HG03457 (cell line): ENCODE measurements around the gene B3GNT9.

Experiments
- ATAC-seq: cut with Tn5 transposase; IDR thresholded peaks from one replicate; pipeline ENCODE4 v1.9.1; 2021; ENCODE audit warnings: moderate number of reproducible peaks; ENCODE audit not compliant: unreplicated experiment

Gene B3GNT9

DNA sequence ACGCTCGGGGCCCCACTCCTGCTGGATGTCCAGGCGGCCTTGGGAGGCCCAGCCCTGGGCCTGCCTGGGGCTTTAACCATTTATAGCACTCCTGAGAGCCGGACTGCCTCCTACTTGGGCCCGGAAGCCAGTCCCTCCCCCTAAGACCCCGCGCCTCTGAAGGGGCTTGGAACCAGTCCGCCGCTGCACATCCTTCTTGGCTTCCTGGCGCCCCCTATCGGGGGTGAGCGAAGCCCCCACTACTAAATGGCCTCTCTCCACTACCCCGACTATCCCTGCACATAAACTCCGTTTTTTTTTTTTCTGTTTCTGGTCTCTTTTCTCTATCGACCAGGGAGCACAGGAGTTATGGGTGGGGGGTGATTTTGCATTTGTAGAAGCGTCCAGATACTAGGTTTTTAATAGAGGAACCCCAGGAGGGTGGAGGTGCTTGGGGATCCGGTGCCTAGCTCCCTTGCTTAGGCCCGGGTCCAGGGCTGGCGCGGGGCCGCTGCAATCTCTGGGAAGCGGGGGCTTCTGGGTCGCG is 18.9 kb upstream of the B3GNT9 start:
- no peak for ATAC-seq

DNA sequence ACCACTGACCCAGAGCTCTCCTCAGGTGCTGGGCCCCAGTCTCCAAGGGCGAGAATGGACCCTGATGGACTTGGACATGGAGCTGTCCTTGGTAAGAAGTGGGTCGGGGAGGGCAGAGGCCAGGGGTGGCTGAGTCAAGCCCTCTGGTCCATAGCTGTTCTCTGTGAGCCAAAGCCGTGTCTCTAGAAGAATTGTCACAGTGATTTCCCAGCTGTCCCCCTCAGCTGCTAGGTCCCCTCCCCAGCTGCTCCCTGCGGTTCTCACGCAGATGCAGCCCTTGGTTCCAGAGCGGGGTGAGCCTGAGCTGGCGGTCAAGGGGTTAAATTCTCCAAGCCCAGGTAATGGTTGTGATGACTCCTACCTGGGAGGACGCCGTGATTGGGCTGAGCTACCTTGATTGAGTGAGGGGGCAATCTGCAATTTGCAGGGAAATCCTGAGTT is 18.2 kb upstream of the B3GNT9 start:
- ATAC-seq = no peak

DNA sequence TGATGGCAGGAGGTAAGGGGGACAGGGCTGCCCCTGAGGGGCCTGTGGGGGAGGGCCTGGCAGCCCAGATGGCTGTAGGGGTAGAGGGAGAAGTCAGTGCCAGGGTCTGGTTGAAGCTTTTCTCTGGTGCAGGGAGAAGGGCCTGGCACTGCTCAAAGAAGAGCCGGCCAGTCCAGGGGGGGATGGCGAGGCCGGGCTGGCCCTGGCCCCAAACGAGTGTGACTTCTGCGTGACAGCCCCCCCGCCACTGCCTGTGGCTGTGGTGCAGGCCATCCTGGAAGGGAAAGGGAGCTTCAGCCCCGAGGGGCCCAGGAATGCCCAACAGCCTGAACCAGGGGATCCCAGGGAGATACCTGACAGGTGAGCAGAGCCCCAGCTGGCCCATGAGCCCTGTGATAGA is 16.8 kb upstream of the B3GNT9 start:
- no peak for ATAC-seq

DNA sequence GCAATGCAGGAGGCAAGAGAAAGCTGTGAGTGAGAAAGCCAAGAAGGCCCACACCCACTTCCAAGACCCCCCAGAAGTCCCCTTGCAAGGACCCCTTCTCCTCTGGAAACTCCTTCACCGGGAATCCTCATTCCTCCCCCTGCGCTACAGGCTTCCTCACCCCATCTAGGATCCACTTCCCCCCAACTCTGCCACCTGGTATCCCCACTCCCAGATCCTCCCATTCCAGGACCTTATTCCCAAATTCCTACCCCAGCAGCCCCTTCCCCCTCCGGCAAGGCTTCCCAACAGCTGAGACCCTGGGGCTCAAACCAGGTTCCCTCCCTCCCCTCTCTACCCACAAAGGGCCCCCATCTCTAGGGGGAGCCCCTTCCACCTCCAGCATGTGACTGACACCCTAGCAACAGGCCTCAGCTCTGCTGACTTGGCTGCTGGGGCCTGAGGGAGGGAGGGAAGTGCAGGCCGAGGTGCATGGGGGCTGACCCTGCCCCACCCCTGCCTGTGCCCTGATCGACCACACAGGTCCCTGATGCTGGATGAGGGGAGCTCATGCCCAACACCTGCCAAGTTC is 15.9 kb upstream of the B3GNT9 start:
- no peak for ATAC-seq

DNA sequence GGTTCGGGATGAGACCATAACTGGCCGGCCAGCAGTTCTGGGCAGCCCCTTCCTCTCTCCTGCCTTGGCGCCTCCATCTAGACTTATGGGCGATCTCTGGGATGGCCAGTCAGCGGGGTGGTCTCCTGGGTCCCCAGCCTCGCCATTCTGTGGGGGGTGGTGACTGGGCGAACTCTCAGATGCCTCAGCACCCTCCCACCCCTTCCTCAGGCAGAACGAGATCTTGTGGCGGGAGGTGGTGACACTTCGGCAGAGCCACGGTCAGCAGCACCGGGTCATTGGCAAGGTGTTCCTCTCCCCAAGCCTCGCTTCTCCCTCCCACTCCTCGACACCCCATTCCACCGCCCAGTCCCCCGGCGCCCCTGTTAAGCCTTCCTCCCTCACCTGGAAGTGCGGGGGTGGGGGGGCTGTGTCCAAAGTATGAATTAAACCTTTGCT is 15.3 kb upstream of the B3GNT9 start:
- ATAC-seq = no peak

DNA sequence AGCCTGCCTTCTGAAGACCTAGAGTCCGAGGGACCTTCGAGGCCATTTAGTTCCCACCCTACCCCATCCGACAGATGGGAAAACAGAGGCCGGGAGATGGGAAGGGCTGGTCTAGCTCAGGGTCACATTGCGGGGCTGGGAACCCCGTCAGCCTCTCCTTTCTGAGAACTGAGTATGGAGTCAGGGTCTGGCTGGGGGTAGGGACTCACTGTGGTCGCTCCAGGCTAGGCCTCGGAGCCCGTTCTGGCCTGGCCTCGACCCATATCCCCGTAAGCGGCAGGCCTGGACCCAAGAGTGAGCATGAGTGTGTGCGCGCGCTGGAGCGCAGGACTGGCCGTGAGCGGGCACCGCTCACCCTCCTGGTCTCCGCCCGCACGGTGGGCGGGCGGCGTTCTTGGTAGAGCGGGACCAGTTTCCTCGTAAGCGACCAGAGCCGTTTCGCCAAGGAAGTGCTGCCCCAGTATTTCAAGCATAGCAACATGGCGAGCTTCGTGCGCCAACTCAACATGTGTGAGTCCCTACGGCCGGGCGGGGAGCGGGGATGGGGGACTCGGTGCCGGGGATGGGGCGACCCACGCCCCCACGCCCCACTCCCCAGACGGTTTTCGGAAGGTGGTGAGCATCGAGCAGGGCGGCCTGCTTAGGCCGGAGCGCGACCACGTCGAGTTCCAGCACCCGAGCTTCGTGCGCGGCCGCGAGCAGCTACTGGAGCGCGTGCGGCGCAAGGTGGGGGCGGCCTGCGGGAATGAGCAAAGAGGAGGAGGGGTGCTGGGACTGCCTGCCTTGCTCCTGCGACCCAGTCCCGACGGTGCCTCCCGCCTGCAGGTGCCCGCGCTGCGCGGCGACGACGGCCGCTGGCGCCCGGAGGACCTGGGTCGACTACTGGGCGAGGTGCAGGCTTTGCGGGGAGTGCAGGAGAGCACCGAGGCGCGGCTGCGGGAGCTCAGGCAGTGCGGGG is 14.6 kb upstream of the B3GNT9 start:
- no peak for ATAC-seq

DNA sequence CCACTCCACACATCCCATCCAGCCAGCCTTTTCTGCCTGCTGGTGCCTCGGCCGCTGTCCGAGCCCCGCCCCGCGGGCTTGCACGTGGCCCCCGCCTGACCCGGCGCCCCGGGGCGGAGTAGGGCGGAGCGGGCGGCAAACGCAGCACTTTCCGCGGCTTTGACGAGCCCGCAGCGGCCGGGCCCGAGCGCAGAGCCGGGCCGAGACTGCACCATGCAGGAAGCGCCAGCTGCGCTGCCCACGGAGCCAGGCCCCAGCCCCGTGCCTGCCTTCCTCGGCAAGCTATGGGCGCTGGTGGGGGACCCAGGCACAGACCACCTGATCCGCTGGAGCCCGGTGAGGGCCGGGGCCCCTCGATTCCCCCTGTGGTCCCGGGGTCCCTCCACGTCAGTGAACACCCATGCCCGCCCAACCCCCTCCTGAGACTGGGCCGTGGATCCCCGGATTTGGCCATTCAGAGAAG is 13.8 kb upstream of the B3GNT9 start, which contains the start of gene HSF4:
Gene HSF4 (plus strand): TSS at position 147 of the 463 bp plus-strand sequence. CDS start 67 bp downstream, at position 214.
- ATAC-seq = no peak

DNA sequence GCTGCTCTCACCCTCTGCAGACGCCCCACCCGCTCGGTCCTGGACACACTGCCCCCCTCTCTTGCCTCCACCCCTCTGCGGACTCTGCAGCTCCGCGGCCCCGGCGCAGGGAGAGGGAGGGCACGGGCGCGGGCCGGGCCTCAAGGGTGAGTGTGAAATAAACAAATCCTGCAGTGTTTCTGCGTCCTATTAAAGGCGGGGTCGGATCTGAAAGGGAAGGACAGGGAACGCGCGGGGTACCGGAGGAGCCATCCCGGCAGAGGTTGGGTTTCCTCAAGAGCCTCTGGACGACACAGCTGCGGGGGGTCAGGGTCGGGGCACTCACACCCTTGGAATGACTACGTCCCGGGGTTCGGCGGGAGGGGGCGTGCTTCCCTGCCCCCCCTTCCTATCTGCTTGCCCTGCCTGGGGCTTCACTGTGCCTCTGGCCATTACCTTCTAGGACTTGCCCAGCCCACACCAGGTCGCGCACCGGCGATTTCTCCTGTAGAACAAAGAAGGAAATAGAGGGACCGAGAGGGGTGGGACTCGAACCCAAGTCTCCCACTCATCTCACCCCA is 13.3 kb upstream of the B3GNT9 start:
- no peak for ATAC-seq

DNA sequence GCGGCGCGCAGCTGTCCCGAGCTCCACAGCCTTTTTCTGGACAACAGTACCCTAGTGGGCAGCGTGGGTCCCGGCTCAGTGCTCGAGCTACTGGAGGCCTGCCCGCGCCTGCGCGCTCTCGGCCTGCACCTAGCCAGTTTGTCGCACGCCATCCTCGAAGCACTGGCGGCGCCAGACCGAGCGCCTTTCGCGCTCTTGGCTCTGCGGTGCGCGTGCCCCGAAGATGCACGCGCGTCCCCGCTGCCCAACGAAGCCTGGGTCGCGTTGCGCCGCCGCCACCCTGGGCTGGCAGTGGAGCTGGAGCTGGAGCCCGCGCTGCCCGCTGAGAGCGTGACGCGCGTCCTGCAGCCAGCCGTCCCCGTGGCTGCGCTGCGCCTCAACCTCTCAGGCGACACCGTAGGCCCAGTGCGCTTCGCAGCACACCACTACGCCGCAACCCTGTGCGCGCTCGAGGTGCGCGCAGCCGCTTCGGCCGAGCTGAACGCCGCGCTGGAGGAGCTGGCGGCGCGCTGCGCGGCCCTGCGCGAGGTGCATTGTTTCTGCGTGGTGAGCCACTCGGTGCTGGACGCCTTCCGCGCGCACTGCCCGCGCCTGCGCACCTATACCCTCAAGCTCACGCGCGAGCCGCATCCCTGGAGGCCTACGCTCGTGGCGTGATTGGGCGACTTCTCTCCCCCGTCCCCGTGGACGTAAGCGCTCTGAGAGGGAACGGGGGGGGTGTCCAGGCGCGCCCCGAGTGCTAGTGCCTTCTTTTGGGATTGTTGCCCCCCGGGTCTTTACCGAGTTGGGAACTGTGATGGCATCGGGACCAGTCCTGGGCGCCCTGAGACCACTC is 12.6 kb upstream of the B3GNT9 start:
- ATAC-seq = no peak

DNA sequence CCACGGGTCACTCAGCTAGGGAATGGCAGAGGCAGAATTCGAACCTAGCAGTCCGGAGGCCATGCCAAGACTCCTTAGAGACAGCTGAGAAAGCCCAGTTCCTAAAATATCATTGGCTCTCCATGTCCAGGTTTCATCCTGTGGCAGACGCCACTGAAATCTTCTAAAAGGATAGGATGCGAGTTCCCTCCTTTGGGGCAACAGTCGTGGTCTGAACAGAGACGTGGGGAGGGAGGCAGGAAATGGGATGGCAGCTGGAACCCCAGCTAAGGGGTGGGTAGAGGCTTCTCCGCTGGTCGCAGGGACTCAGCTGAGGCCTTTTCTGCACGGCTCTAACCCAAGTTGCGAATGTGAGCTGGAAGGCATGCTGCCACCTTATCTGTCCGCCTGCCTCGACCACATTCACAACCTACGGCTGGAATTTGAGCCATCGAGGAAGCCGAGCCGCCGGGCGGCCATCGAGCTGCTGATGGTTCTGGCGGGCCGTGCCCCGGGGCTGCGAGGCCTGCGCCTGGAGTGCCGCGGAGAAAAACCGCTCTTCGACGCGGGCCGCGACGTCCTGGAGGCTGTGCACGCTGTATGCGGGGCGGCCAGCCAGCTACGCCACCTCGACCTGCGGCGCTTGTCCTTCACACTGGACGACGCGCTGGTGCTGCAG is 11.8 kb upstream of the B3GNT9 start:
- no peak for ATAC-seq

DNA sequence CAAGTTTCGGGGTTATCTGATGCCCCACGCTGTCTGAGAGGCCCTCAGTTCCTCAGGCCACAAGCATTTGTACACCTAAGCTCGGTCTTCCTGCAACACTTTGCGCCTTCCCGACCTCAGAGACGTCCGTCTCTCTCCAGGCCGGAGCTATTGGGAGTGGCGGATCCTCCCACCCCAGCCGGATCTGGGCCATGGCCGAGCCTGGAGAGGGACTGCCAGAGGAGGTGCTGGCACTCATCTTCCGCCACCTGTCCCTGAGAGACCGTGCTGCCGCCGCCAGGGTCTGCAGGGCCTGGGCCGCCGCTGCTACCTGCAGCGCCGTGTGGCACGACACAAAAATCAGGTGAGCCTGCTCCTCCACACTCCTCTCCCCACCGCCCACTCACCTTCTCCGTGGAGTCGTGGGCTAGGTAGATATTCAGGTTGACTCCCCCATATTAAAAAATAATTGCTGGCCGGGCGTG is 10.8 kb upstream of the B3GNT9 start:
- ATAC-seq = no peak

DNA sequence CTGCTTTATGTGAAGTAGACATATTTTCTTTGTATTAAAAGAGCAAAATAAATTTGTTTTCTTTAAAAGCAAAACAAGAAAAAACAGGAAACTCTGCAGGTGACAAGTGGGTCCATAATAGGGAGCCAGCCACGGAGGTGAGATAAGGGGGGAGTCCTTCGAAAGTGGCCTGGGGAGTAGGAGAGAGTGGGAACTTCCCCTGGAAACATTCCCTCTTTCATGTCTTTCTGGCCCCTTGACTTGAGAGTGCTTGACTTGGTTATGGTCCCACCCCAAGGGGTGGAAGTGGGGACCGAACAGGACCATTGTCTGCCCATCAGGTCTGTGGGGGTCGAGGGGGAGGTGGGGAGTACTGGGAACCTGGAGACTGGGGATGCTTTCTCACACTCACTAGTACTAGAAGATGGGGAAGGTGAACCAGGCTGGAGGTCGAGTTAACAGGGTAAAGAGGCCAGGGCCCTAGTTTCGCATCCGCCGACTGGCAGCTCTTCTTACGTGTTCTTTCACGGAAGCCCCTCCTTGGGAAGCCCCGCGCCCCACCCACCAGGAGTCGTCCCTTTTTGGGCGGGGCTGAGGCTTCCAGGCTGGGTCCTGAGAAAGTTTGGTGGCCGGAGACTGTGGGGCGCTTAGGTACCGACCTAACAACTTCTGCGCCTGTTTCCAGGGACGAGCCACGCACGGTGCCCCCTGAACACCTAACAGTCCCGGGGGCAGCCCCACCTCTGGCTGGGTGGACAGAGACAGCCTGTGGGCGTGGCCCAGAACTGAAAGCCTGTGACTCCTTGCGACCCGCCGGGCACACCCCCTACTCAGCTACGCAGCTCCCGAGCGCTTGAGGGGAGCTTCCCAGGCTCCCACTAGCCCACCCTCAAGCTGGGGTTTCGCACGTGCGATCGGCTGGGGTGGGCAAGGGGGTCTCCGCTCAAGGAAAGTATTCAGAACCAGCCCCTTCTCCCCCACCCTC is 8.1 kb upstream of the B3GNT9 start:
- peak; percentile 25 for ATAC-seq

DNA sequence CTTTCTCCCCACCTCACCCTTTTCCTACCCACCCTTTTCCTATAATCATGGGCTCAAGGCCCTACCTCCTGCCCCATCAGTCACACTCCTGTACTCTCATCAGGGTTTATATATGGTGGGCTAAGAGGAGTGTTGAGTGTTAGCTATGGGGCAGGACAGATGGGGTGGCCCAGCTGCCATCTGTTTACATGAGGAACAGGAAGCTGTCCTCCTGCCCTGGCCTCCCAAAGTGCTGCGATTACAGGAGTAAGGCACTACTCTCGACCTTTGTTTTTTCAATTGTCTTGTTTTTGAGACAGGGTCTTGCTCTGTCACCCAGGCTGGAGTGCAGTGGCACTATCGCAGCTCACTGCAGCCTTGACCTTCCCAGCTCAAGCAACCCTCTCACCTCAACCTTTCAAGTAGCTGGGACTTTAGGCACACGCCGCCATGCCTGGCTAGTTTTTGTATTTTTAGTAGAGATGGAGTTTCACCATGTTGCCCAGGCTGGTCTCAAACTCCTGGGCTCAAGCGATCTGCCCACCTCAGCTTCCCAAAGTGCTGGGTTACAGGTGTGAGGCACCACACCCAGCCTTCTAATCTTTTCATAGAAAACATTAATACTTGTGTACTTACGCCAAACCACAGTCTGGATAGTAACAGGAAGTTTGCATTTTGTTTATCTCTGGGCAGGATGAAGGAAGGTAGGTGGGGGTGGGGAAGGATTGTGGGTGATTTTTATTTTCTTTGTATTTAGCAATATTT is 7.3 kb upstream of the B3GNT9 start:
- no peak for ATAC-seq

DNA sequence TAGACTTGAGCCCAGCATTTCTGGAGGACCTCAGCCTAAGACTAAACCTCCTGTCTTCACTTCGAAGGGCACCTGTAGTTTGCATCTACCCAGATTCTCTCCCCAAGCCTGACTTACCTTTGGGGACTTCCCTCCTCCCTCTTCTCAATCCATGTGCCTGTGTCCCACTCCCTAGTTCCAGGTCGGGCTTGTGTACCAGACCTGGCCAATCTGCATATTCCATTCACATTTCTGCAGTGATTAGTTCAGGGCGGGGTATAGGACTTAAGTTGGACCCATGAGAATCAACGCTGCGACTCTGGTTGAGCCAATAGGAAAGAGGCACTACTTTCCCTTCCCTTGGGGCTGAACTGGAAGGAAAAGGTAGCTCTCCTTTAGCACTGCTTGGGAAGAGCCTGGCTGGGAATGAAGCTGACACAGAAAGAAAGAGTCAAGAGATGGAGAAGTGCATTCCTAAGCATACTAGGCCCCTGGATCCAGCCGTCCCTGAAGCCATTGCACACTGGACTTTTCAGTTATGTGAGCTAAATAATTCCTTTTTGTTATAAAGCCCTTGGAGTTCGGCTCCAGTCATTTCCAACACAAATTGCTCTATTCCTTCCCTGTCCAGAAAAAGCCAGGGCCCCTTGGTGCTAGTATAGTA is 6.4 kb upstream of the B3GNT9 start:
- ATAC-seq = no peak

DNA sequence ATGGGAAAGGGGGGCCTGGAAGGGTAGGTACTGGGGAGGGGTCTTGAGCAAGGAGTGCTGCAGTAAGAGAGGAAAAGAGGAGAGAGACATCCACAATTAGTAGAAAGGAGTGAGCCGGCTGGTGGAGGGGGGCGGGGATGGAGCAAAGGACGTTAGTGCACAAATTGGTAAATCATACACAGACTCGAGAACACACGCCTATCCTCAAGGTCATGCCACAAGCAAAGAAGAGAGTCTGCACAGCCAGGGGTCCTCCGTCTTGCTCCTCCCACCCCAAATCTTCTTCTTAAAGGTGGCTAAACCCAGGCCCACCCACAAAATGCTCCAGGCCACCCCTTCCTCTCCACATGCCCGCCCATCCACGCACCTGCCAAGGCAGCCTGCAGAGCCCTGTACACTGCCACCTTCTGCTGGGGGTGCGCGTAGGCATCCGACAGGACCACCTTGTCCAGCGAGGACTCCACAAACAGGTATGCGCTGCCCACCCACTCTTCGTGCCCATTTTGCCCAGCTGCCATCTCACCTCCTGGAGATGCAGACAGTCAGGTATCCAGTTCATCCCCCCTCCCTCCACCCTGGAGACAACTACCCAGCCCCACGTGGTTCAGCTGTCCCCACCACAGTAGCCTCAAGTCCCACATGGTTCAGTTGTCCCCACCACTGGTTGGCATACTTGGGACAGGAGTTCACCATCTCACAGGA is 5.5 kb upstream of the B3GNT9 start:
- ATAC-seq = no peak

DNA sequence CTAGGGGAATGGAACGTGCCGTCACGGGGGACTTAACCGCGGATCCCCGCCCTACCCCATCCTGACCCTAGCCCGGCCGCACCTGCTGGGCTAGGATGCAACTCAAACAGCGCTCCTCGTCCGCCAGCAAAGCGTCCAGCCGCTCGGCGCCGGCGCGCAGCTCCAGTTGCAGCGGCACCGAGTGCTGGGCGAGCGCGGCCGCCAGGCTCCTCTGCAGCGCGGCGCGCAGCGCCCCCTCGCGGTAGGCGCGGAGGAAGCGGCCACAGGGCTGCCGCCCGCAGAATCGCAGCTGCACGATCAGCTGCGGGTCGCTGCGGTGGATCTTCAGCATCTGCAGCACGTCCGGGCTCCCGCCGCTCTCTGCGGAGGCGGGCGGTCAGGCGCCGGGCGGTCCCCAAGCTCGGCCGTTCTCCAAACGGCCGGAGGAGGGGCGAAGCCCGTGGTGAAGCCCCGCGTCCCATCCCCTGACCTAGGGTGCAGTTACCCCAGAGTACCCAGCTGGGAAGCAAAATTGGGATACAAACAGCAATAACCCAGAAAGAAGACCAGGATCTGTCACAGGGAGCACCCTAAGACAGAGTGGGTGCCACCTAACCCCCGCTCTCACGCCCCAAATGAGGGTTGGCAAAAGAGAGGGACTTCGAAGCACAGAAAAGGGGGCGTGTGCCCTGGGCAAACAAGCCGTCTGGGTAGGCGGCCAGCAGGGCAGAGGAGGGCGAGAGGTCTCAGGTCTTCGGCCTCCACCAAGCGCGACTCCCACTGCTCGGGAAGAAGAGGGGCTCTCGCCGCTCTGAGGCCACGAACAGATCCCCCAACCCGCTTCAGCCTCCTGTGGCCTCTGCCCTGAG is 4.7 kb upstream of the B3GNT9 start:
- no peak for ATAC-seq
